ENCODE data around the gene MRFAP1L1. TPM values are rescaled to one million over a fixed set of nuclear protein-coding genes. Genes with fewer than 3 reads are reported as not detected.
"Not testable (repeated sequence)": the region's sequence is repeated elsewhere in the genome, so short reads cannot be mapped to it uniquely, and the experiment has no call there.

MRFAP1L1 gene
- 47.3 TPM for polyA plus RNA-seq (2013, experiment 1 of 2)
- polyA plus RNA-seq (2013, experiment 2 of 2): 44.8 TPM

GRCh38 chr4:6709230-6710114 lies at the start of gene MRFAP1L1:
Gene MRFAP1L1, minus strand, starts transcription at chr4:6709865. Its CDS starts 236 bp downstream, at chr4:6709629.
- Histone ChIP-seq H3K9me3 (ENCODE audit: control insufficient read depth, low read length) (no peaks in the 10 kb centered on the region), H3K4me1 (ENCODE audit: control insufficient read depth, insufficient read depth, low read length, poor library complexity, severe bottlenecking) (peaks cover 3% of the 10 kb centered on the region), H3K36me3 (ENCODE audit: control insufficient read depth, insufficient read depth, low read length) (peaks cover 35% of the 10 kb centered on the region), H3K27ac (ENCODE audit: low read depth, low read length, severe bottlenecking) (peak within 1 kb of the TSS; percentile 83), H3K4me3 (ENCODE audit: extremely low read depth, insufficient read depth, low read length, poor library complexity, severe bottlenecking) (peak within 1 kb of the TSS; percentile 85)
- WGBS, 2 experiments (ENCODE audit: insufficient coverage in 2 of 2): 0% methylated on average over 58 to 62 of the region's 72 CpGs

- 79 to 96% methylated on average over 2 to 4 of the region's 4 CpGs for WGBS, 2 experiments (ENCODE audit: insufficient coverage in 2 of 2)
- no peak overlapping the region for H3K4me3 ChIP-seq (ENCODE audit: extremely low read depth, insufficient read depth, low read length, poor library complexity, severe bottlenecking)
- no peaks in the 10 kb centered on the region for H3K36me3 ChIP-seq (ENCODE audit: control insufficient read depth, insufficient read depth, low read length)
- no peak overlapping the region for H3K27ac ChIP-seq (ENCODE audit: low read depth, low read length, severe bottlenecking)
- no peaks in the 10 kb centered on the region for H3K9me3 ChIP-seq (ENCODE audit: control insufficient read depth, low read length)
- H3K4me1 ChIP-seq (ENCODE audit: control insufficient read depth, insufficient read depth, low read length, poor library complexity, severe bottlenecking): peaks cover 6% of the 10 kb centered on the region
These were observed 49.1 kb upstream of the MRFAP1L1 start for GRCh38 chr4:6758728-6759127.

DNA sequence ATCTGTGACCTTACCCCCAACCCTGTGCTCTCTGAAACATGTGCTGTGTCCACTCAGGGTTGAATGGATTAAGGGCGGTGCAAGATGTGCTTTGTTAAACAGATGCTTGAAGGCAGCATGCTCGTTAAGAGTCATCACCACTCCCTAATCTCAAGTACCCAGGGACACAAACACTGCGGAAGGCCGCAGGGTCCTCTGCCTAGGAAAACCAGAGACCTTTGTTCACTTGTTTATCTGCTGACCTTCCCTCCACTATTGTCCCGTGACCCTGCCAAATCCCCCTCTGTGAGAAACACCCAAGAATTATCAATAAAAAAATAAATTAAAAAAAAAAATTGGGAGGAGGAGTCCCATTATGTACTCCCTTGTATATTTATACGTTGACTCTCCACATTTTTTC lies 46.7 kb upstream of the MRFAP1L1 start:
- not testable (repeated sequence) for H3K36me3 ChIP-seq (ENCODE audit: control insufficient read depth, insufficient read depth, low read length); H3K4me3 ChIP-seq (ENCODE audit: extremely low read depth, insufficient read depth, low read length, poor library complexity, severe bottlenecking); H3K9me3 ChIP-seq (ENCODE audit: control insufficient read depth, low read length); H3K4me1 ChIP-seq (ENCODE audit: control insufficient read depth, insufficient read depth, low read length, poor library complexity, severe bottlenecking); H3K27ac ChIP-seq (ENCODE audit: low read depth, low read length, severe bottlenecking)
- 86 to 100% methylated on average over 1 of the region's 6 CpGs for WGBS, 2 experiments (ENCODE audit: insufficient coverage in 2 of 2)

- 86 to 90% methylated on average over 2 to 4 of the region's 5 CpGs for WGBS, 2 experiments (ENCODE audit: insufficient coverage in 2 of 2)
These were observed 45.6 kb upstream of the MRFAP1L1 start for GRCh38 chr4:6755088-6755753.

GRCh38 chr4:6754481-6755087 lies 44.9 kb upstream of the MRFAP1L1 start:
- H3K4me1 ChIP-seq (ENCODE audit: control insufficient read depth, insufficient read depth, low read length, poor library complexity, severe bottlenecking): peaks cover 7% of the 10 kb centered on the region
- H3K36me3 ChIP-seq (ENCODE audit: control insufficient read depth, insufficient read depth, low read length): no peaks in the 10 kb centered on the region
- H3K4me3 ChIP-seq (ENCODE audit: extremely low read depth, insufficient read depth, low read length, poor library complexity, severe bottlenecking): no peak overlapping the region
- no peaks in the 10 kb centered on the region for H3K9me3 ChIP-seq (ENCODE audit: control insufficient read depth, low read length)
- WGBS, 2 experiments (ENCODE audit: insufficient coverage in 2 of 2): 77 to 85% methylated on average over 2 of the region's 3 CpGs
- no peak overlapping the region for H3K27ac ChIP-seq (ENCODE audit: low read depth, low read length, severe bottlenecking)

More at GRCh38 chr4:6755088-6755753, 45.6 kb upstream of the MRFAP1L1 start:
- Histone ChIP-seq H3K4me3 (ENCODE audit: extremely low read depth, insufficient read depth, low read length, poor library complexity, severe bottlenecking) (no peak overlapping the region), H3K36me3 (ENCODE audit: control insufficient read depth, insufficient read depth, low read length) (no peaks in the 10 kb centered on the region), H3K9me3 (ENCODE audit: control insufficient read depth, low read length) (no peaks in the 10 kb centered on the region), H3K4me1 (ENCODE audit: control insufficient read depth, insufficient read depth, low read length, poor library complexity, severe bottlenecking) (peaks cover 6% of the 10 kb centered on the region), H3K27ac (ENCODE audit: low read depth, low read length, severe bottlenecking) (no peak overlapping the region)

- no peak overlapping the region for H3K27ac ChIP-seq (ENCODE audit: low read depth, low read length, severe bottlenecking)
- no peaks in the 10 kb centered on the region for H3K36me3 ChIP-seq (ENCODE audit: control insufficient read depth, insufficient read depth, low read length)
- H3K4me1 ChIP-seq (ENCODE audit: control insufficient read depth, insufficient read depth, low read length, poor library complexity, severe bottlenecking): peaks cover 11% of the 10 kb centered on the region
- H3K4me3 ChIP-seq (ENCODE audit: extremely low read depth, insufficient read depth, low read length, poor library complexity, severe bottlenecking): no peak overlapping the region
- no peaks in the 10 kb centered on the region for H3K9me3 ChIP-seq (ENCODE audit: control insufficient read depth, low read length)
- 82 to 90% methylated on average over 6 to 8 of the region's 9 CpGs for WGBS, 2 experiments (ENCODE audit: insufficient coverage in 2 of 2)
These were observed 44.2 kb upstream of the MRFAP1L1 start for GRCh38 chr4:6753891-6754290.

- 77 to 82% methylated on average over 13 to 18 of the region's 18 CpGs for WGBS, 2 experiments (ENCODE audit: insufficient coverage in 2 of 2)
- Histone ChIP-seq H3K27ac (ENCODE audit: low read depth, low read length, severe bottlenecking) (no peak overlapping the region), H3K4me3 (ENCODE audit: extremely low read depth, insufficient read depth, low read length, poor library complexity, severe bottlenecking) (no peak overlapping the region)
These were observed 43.5 kb upstream of the MRFAP1L1 start for GRCh38 chr4:6753103-6753560.

GRCh38 chr4:6752486-6752829 lies 42.8 kb upstream of the MRFAP1L1 start:
- Histone ChIP-seq H3K9me3 (ENCODE audit: control insufficient read depth, low read length) (no peaks in the 10 kb centered on the region), H3K36me3 (ENCODE audit: control insufficient read depth, insufficient read depth, low read length) (no peaks in the 10 kb centered on the region), H3K4me1 (ENCODE audit: control insufficient read depth, insufficient read depth, low read length, poor library complexity, severe bottlenecking) (peaks cover 8% of the 10 kb centered on the region), H3K4me3 (ENCODE audit: extremely low read depth, insufficient read depth, low read length, poor library complexity, severe bottlenecking) (no peak overlapping the region), H3K27ac (ENCODE audit: low read depth, low read length, severe bottlenecking) (no peak overlapping the region)
- WGBS, 2 experiments (ENCODE audit: insufficient coverage in 2 of 2): 98 to 99% methylated on average over 6 of the region's 6 CpGs

More at GRCh38 chr4:6753103-6753560, 43.5 kb upstream of the MRFAP1L1 start:
- H3K4me1 ChIP-seq (ENCODE audit: control insufficient read depth, insufficient read depth, low read length, poor library complexity, severe bottlenecking): peaks cover 8% of the 10 kb centered on the region
- no peaks in the 10 kb centered on the region for H3K36me3 ChIP-seq (ENCODE audit: control insufficient read depth, insufficient read depth, low read length)
- no peaks in the 10 kb centered on the region for H3K9me3 ChIP-seq (ENCODE audit: control insufficient read depth, low read length)

GRCh38 chr4:6751611-6752485 lies 42.2 kb upstream of the MRFAP1L1 start:
- Histone ChIP-seq H3K9me3 (ENCODE audit: control insufficient read depth, low read length) (no peaks in the 10 kb centered on the region), H3K4me1 (ENCODE audit: control insufficient read depth, insufficient read depth, low read length, poor library complexity, severe bottlenecking) (peaks cover 14% of the 10 kb centered on the region), H3K36me3 (ENCODE audit: control insufficient read depth, insufficient read depth, low read length) (no peaks in the 10 kb centered on the region), H3K4me3 (ENCODE audit: extremely low read depth, insufficient read depth, low read length, poor library complexity, severe bottlenecking) (no peak overlapping the region), H3K27ac (ENCODE audit: low read depth, low read length, severe bottlenecking) (no peak overlapping the region)
- 75 to 81% methylated on average over 12 to 15 of the region's 18 CpGs for WGBS, 2 experiments (ENCODE audit: insufficient coverage in 2 of 2)
